Stimulated activated CD8-positive, alpha-beta memory T cell treated with anti-CD3 and anti-CD28 coated beads, Interleukin-7, amount 100 ng/mL, for 4 hours (primary cell): ENCODE measurements around the gene DIO3.
"Not testable (repeated sequence)": the region's sequence is repeated elsewhere in the genome, so short reads cannot be mapped to it uniquely, and the experiment has no call there.

Experiments used
- DNase-seq, 2 donors: peaks; one replicate each; pipeline ENCODE4 v3.0.0-alpha.2; 2020; ENCODE audit warnings: low read depth in 2 of 2

The DIO3 gene

GRCh38 chr14:101542391-101542790, 18.9 kb upstream of the DIO3 start:
- no peak for DNase-seq

GRCh38 chr14:101543814-101544213, 17.5 kb upstream of the DIO3 start:
- DNase-seq: no peak

GRCh38 chr14:101544550-101544949, 16.7 kb upstream of the DIO3 start:
- DNase-seq: no peak

- no peak for DNase-seq
Observed at GRCh38 chr14:101546706-101547105, 14.6 kb upstream of the DIO3 start.

- DNase-seq: no peak
Observed at GRCh38 chr14:101547107-101547738, 14.1 kb upstream of the DIO3 start.

- no peak for DNase-seq
Observed at GRCh38 chr14:101547961-101548669, 13.2 kb upstream of the DIO3 start.

GRCh38 chr14:101548710-101549109, 12.6 kb upstream of the DIO3 start:
- DNase-seq: no peak

GRCh38 chr14:101549154-101549553, 12.1 kb upstream of the DIO3 start:
- no peak for DNase-seq

- not testable (repeated sequence) for DNase-seq
Observed at GRCh38 chr14:101550202-101550912, 10.9 kb upstream of the DIO3 start.

GRCh38 chr14:101551729-101552595, 9.3 kb upstream of the DIO3 start:
- DNase-seq: no peak

GRCh38 chr14:101552786-101553231, 8.5 kb upstream of the DIO3 start:
- no peak for DNase-seq

- DNase-seq: no peak
Observed at GRCh38 chr14:101553393-101553792, 7.9 kb upstream of the DIO3 start.

- no peak for DNase-seq
Observed at GRCh38 chr14:101553931-101554330, 7.4 kb upstream of the DIO3 start.

GRCh38 chr14:101554991-101555668, 6.2 kb upstream of the DIO3 start:
- DNase-seq: no peak

- DNase-seq: not testable (repeated sequence)
Observed at GRCh38 chr14:101555669-101556043, 5.6 kb upstream of the DIO3 start.

GRCh38 chr14:101556131-101556530, 5.2 kb upstream of the DIO3 start:
- no peak for DNase-seq

- no peak for DNase-seq
Observed at GRCh38 chr14:101556566-101557320, 4.6 kb upstream of the DIO3 start.

GRCh38 chr14:101557321-101557695, 4.0 kb upstream of the DIO3 start:
- DNase-seq: no peak

- DNase-seq: no peak
Observed at GRCh38 chr14:101557811-101558738, 3.2 kb upstream of the DIO3 start.
